ENCODE results near the gene CLEC16A. TPM values are rescaled to one million over a fixed set of nuclear protein-coding genes. Genes with fewer than 3 reads are reported as not detected.
A peak's percentile ranks its signal among the peaks of the same experiment; 100 is the strongest.

The CLEC16A gene
- total RNA-seq, 1 donor from 2014 or later, result 14.6 TPM

DNA sequence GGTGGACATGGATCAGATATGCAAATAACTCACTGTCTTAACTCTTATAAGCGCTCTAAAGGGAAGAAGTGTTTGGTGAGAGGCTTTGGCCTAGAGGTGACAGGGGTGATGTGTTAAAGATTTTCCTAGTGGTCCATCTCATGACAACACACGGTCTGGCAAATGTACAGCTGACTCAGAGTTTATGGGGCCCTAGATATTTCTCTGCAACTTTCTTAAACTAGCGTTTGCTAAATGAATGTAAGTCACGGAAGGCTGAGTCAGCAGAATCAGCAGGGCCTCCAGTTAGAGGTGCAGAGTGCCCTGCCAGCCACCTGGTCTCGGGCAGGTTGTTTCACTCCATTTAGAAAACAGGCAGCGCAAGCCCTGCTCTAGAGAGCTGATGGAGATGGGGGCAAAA is 40.1 kb downstream of the CLEC16A start:
- H3K27me3 ChIP-seq (ENCODE audit: control insufficient read depth in 3 of 3, insufficient read depth in 3 of 3, low read length in 3 of 3), result no peaks in the 10 kb centered on the region
- H3K9ac ChIP-seq (ENCODE audit: low read depth in 1 of 3, low read length in 3 of 3), result no peak overlapping the region
- no peak overlapping the region for H3K4me3 ChIP-seq (ENCODE audit: low read length in 3 of 3)
- H3K9me3 ChIP-seq (ENCODE audit: control insufficient read depth in 3 of 3, low read length in 3 of 3), result no peaks in the 10 kb centered on the region
- H3K27ac ChIP-seq (ENCODE audit: low read depth, low read length), result no peak overlapping the region
- H3K36me3 ChIP-seq (ENCODE audit: control insufficient read depth in 3 of 3, insufficient read depth in 3 of 3, low read length in 3 of 3), result peaks cover 2 to 21% (median 16%) of the 10 kb centered on the region in 3 donors
- H3K4me1 ChIP-seq (ENCODE audit: control insufficient read depth in 3 of 3, insufficient read depth in 3 of 3, low read length in 3 of 3), result peaks cover 6 to 18% (median 10%) of the 10 kb centered on the region in 3 donors

DNA sequence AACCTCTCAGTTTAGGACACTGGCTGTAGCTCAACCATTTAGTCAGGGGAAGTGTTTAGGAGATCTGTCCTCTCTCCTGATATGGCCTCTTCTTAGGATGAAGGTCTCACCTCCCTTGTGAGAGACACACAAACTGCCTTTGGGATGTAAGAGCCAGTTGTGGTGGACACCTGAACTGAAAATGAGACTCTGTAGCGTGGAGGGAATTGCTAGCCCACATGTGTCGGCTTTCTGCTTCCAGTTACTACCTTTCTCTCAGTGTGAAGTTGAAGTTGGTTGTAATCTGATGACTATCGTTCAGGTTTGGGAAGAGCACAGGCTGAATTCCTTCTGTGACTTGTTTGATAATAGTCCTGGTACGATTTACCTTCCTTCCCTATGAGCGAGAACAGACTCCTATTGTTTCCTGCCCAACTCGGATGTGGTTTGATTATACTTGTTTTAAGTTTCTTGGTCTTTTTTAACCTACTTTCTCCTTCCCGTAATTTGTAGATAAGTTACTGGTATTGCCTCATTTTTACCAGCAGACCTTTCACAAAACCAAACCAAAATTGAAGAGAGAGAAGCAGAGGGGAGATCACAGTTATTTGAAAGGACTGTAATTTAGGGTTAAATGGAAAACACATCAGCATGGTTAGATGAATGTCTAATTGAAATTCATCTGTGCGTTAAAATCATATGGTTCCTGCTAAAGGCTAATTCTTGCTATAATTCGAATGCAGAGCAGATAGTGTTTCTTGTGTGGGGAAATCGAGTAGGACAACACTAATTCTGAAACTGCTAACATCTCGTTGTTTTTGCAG is 43.2 kb downstream of the CLEC16A start:
- H3K27ac ChIP-seq (ENCODE audit: low read depth, low read length), result no peak overlapping the region
- peaks cover 7 to 16% (median 15%) of the 10 kb centered on the region in 3 donors for H3K36me3 ChIP-seq (ENCODE audit: control insufficient read depth in 3 of 3, insufficient read depth in 3 of 3, low read length in 3 of 3)
- no peak overlapping the region for H3K9ac ChIP-seq (ENCODE audit: low read depth in 1 of 3, low read length in 3 of 3)
- H3K9me3 ChIP-seq (ENCODE audit: control insufficient read depth in 3 of 3, low read length in 3 of 3), result no peaks in the 10 kb centered on the region
- peaks cover 0 to 8% (median 7%) of the 10 kb centered on the region in 3 donors for H3K4me1 ChIP-seq (ENCODE audit: control insufficient read depth in 3 of 3, insufficient read depth in 3 of 3, low read length in 3 of 3)
- H3K27me3 ChIP-seq (ENCODE audit: control insufficient read depth in 3 of 3, insufficient read depth in 3 of 3, low read length in 3 of 3), result no peaks in the 10 kb centered on the region
- no peak overlapping the region for H3K4me3 ChIP-seq (ENCODE audit: low read length in 3 of 3)

DNA sequence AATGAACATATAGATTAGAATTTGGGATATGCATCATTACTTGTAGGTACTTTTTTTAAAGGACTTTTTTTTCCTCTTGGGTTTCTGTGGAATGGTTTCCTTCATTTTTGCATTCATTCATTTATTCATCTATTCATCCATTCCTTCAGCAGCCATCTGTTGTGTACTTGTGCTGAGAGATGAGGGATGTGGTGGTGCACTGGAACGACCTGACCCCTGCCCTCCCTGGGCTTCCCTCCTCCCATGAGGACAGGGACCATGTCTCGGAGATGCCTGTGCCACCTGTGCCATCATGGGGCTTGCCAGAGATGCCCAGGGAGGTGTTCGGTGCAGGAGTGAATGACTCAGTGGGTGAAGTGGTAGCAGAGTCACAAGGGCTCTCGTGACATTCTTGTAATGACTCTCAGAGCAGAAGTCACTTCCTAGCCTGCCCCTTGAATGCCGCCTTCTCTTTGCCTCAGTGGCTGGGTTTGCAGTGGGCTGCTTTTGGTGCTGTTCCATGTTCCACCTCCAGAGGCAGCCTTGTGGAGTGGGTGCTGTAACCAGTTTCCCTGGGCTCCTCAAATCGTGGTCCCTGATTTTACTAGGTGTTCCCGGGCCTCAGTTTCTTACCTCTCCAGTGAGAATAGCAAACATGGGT is 43.9 kb downstream of the CLEC16A start:
- H3K4me3 ChIP-seq (ENCODE audit: low read length in 3 of 3), result no peak overlapping the region
- H3K36me3 ChIP-seq (ENCODE audit: control insufficient read depth in 3 of 3, insufficient read depth in 3 of 3, low read length in 3 of 3), result peaks cover 7 to 12% (median 11%) of the 10 kb centered on the region in 3 donors
- peaks cover 0 to 8% (median 7%) of the 10 kb centered on the region in 3 donors for H3K4me1 ChIP-seq (ENCODE audit: control insufficient read depth in 3 of 3, insufficient read depth in 3 of 3, low read length in 3 of 3)
- no peak overlapping the region for H3K9ac ChIP-seq (ENCODE audit: low read depth in 1 of 3, low read length in 3 of 3)
- no peaks in the 10 kb centered on the region for H3K9me3 ChIP-seq (ENCODE audit: control insufficient read depth in 3 of 3, low read length in 3 of 3)
- H3K27ac ChIP-seq (ENCODE audit: low read depth, low read length), result no peak overlapping the region
- no peaks in the 10 kb centered on the region for H3K27me3 ChIP-seq (ENCODE audit: control insufficient read depth in 3 of 3, insufficient read depth in 3 of 3, low read length in 3 of 3)

DNA sequence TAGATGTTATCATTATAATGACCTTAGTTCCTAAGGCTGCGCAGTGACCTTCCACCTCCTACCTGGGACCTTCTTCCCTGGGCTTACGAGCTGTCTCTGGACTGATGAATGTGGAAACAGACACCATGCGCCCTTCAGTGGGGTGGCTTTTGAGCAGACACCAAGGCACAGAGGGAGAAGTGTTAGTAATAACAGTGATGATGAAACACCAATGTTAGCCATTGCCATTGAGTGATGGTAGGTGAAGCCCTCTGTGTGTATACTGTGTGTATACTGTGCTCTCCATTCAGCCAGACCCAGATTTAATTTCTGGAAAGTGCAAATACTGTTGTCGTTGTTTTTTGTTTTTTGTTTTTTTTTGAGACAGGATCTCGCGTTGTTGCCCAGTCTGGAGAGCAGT is 44.5 kb downstream of the CLEC16A start:
- no peak overlapping the region for H3K4me3 ChIP-seq (ENCODE audit: low read length in 3 of 3)
- no peaks in the 10 kb centered on the region for H3K9me3 ChIP-seq (ENCODE audit: control insufficient read depth in 3 of 3, low read length in 3 of 3)
- H3K27ac ChIP-seq (ENCODE audit: low read depth, low read length), result no peak overlapping the region
- peaks cover 9 to 12% (median 9%) of the 10 kb centered on the region in 3 donors for H3K36me3 ChIP-seq (ENCODE audit: control insufficient read depth in 3 of 3, insufficient read depth in 3 of 3, low read length in 3 of 3)
- no peaks in the 10 kb centered on the region for H3K27me3 ChIP-seq (ENCODE audit: control insufficient read depth in 3 of 3, insufficient read depth in 3 of 3, low read length in 3 of 3)
- no peak overlapping the region for H3K9ac ChIP-seq (ENCODE audit: low read depth in 1 of 3, low read length in 3 of 3)
- peaks cover 0 to 8% (median 7%) of the 10 kb centered on the region in 3 donors for H3K4me1 ChIP-seq (ENCODE audit: control insufficient read depth in 3 of 3, insufficient read depth in 3 of 3, low read length in 3 of 3)

DNA sequence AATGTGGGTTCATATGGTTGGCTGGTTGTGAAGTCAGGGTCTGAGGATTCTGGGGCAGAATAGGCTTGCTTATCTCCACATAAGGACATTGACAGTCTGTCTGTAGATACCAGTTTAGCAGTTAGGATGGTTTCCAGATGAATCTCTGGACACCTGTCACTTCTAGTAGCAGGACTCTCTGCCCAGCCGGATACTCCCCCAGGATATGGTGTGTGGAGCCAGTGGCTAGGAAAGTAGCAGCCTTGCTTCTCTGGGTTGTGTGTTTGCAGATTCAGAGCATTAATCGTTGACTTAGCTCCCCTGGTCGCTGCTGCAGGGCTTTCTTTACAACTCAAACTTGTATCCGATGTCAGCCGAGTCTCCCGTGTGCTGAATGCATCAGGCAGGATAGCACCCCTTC is 45.2 kb downstream of the CLEC16A start:
- no peak overlapping the region for H3K4me3 ChIP-seq (ENCODE audit: low read length in 3 of 3)
- H3K4me1 ChIP-seq (ENCODE audit: control insufficient read depth in 3 of 3, insufficient read depth in 3 of 3, low read length in 3 of 3), result peaks cover 0 to 8% (median 7%) of the 10 kb centered on the region in 3 donors
- H3K9ac ChIP-seq (ENCODE audit: low read depth in 1 of 3, low read length in 3 of 3), result peak overlapping the region in 1 of 3 donors; percentile 11
- H3K27ac ChIP-seq (ENCODE audit: low read depth, low read length), result no peak overlapping the region
- H3K36me3 ChIP-seq (ENCODE audit: control insufficient read depth in 3 of 3, insufficient read depth in 3 of 3, low read length in 3 of 3), result peaks cover 14 to 17% (median 15%) of the 10 kb centered on the region in 3 donors
- no peaks in the 10 kb centered on the region for H3K9me3 ChIP-seq (ENCODE audit: control insufficient read depth in 3 of 3, low read length in 3 of 3)
- no peaks in the 10 kb centered on the region for H3K27me3 ChIP-seq (ENCODE audit: control insufficient read depth in 3 of 3, insufficient read depth in 3 of 3, low read length in 3 of 3)

DNA sequence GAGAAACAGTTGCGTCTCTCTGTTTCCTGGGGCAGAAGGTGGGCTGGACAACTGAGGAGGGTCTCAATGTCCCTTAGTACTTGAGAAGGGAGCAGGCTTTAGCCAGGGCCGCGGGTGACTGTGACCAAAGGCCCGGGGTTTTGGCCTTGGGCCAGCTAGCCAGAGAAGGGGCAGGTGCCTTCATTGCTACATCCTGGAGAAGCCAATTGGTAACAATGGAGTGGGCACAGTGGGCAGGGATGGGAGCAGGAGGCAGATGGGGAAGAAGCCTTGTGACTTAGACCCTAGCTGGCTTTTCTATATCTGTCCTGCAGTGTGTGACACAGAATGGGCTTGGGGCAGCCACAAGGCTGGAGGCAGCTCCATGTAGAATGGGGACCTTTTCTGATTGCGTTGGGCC is 46.0 kb downstream of the CLEC16A start:
- Histone ChIP-seq H3K27me3 (ENCODE audit: control insufficient read depth in 3 of 3, insufficient read depth in 3 of 3, low read length in 3 of 3) (no peaks in the 10 kb centered on the region), H3K9ac (ENCODE audit: low read depth in 1 of 3, low read length in 3 of 3) (no peak overlapping the region), H3K36me3 (ENCODE audit: control insufficient read depth in 3 of 3, insufficient read depth in 3 of 3, low read length in 3 of 3) (peaks cover 16 to 20% (median 17%) of the 10 kb centered on the region in 3 donors), H3K4me1 (ENCODE audit: control insufficient read depth in 3 of 3, insufficient read depth in 3 of 3, low read length in 3 of 3) (peaks cover 0 to 8% (median 7%) of the 10 kb centered on the region in 3 donors), H3K4me3 (ENCODE audit: low read length in 3 of 3) (no peak overlapping the region), H3K9me3 (ENCODE audit: control insufficient read depth in 3 of 3, low read length in 3 of 3) (no peaks in the 10 kb centered on the region), H3K27ac (ENCODE audit: low read depth, low read length) (no peak overlapping the region)

DNA sequence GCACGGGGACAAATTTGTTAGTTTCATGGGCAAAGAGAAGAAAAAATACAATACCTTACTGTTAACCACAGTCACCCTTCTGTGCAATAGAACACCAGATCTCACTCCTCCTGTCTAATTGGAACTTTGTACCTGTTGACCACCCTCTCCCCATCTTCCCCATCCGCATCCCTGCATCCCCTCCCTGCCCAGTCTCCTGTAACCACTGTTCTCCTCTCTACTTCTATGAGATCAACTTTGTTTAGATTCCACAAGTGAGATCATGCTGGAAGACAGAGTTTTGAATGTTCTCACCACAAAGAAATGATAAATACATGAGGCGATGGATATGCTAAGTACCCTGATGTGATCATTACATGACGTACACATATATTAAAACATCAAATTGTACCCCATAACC is 47.7 kb downstream of the CLEC16A start:
- no peaks in the 10 kb centered on the region for H3K27me3 ChIP-seq (ENCODE audit: control insufficient read depth in 3 of 3, insufficient read depth in 3 of 3, low read length in 3 of 3)
- H3K9ac ChIP-seq (ENCODE audit: low read depth in 1 of 3, low read length in 3 of 3), result no peak overlapping the region
- peaks cover 20 to 24% (median 23%) of the 10 kb centered on the region in 3 donors for H3K36me3 ChIP-seq (ENCODE audit: control insufficient read depth in 3 of 3, insufficient read depth in 3 of 3, low read length in 3 of 3)
- peaks cover 0 to 8% (median 7%) of the 10 kb centered on the region in 3 donors for H3K4me1 ChIP-seq (ENCODE audit: control insufficient read depth in 3 of 3, insufficient read depth in 3 of 3, low read length in 3 of 3)
- H3K9me3 ChIP-seq (ENCODE audit: control insufficient read depth in 3 of 3, low read length in 3 of 3), result no peaks in the 10 kb centered on the region
- no peak overlapping the region for H3K4me3 ChIP-seq (ENCODE audit: low read length in 3 of 3)
- H3K27ac ChIP-seq (ENCODE audit: low read depth, low read length), result no peak overlapping the region

DNA sequence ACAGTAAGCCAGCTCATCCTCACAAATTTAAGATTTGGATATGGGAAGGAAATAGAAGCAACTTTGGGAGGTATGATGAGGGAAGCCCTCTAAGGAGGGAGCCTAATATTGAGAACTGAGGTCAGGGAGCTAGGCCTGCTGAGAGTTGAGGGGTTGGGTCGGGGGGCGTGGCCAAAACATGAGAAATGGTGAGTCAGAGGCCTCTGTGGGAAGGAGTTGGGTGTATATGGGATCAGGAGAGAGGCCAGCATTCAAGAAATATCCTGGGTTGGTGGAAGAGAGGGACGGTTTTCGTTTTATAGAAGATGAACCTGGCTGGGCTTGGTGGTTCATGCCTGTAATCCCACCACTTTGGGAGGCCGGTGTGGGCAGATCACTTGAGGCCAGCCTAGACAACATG is 48.4 kb downstream of the CLEC16A start:
- H3K9me3 ChIP-seq (ENCODE audit: control insufficient read depth in 3 of 3, low read length in 3 of 3), result no peaks in the 10 kb centered on the region
- H3K4me3 ChIP-seq (ENCODE audit: low read length in 3 of 3), result no peak overlapping the region
- peaks cover 17 to 24% (median 21%) of the 10 kb centered on the region in 3 donors for H3K36me3 ChIP-seq (ENCODE audit: control insufficient read depth in 3 of 3, insufficient read depth in 3 of 3, low read length in 3 of 3)
- H3K27me3 ChIP-seq (ENCODE audit: control insufficient read depth in 3 of 3, insufficient read depth in 3 of 3, low read length in 3 of 3), result no peaks in the 10 kb centered on the region
- H3K4me1 ChIP-seq (ENCODE audit: control insufficient read depth in 3 of 3, insufficient read depth in 3 of 3, low read length in 3 of 3), result peaks cover 0 to 8% (median 7%) of the 10 kb centered on the region in 3 donors
- no peak overlapping the region for H3K9ac ChIP-seq (ENCODE audit: low read depth in 1 of 3, low read length in 3 of 3)
- H3K27ac ChIP-seq (ENCODE audit: low read depth, low read length), result no peak overlapping the region

DNA sequence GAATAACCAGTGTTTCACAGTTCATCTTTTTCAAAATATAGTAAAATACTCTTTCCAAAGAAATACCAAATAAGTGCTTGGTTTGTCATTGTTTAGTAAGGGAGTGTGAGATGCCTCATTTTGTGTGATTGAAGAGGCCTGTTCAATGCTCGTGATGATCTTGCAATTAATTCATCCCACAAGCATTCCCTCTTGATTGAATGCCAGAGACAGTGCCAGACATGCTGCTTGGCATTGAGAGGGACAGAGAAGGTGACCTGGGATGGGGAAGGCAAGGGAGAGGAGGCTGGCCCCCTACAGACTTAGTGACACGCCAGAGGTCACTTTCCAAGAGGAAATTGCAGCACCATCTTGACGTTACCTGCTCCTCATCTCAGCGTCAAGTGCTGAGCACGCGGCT is 49.3 kb downstream of the CLEC16A start:
- Histone ChIP-seq H3K4me1 (ENCODE audit: control insufficient read depth in 3 of 3, insufficient read depth in 3 of 3, low read length in 3 of 3) (peaks cover 0 to 8% (median 7%) of the 10 kb centered on the region in 3 donors), H3K27ac (ENCODE audit: low read depth, low read length) (no peak overlapping the region), H3K36me3 (ENCODE audit: control insufficient read depth in 3 of 3, insufficient read depth in 3 of 3, low read length in 3 of 3) (peaks cover 13 to 25% (median 22%) of the 10 kb centered on the region in 3 donors), H3K4me3 (ENCODE audit: low read length in 3 of 3) (no peak overlapping the region), H3K9me3 (ENCODE audit: control insufficient read depth in 3 of 3, low read length in 3 of 3) (no peaks in the 10 kb centered on the region), H3K27me3 (ENCODE audit: control insufficient read depth in 3 of 3, insufficient read depth in 3 of 3, low read length in 3 of 3) (no peaks in the 10 kb centered on the region), H3K9ac (ENCODE audit: low read depth in 1 of 3, low read length in 3 of 3) (no peak overlapping the region)

DNA sequence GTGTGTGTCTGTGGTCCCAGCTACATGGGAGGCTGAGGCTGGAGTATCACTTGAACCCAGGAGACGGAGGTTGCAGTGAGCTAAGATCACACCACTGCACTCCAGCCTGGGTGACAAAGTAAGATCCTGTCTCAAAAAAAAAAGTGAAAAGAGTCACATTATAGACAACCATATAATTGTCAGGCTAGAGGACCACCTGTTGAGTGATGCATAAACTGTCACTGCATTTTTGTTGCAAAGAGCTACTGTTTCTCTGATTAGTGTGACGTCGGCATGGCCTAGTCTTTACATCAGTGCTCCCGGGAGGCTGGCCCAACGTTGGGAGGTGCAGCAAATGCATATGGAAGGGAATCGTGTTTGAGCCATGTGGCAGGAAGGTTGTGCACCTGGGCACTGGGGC is 50.2 kb downstream of the CLEC16A start:
- H3K36me3 ChIP-seq (ENCODE audit: control insufficient read depth in 3 of 3, insufficient read depth in 3 of 3, low read length in 3 of 3), result peaks cover 10 to 25% (median 22%) of the 10 kb centered on the region in 3 donors
- H3K9ac ChIP-seq (ENCODE audit: low read depth in 1 of 3, low read length in 3 of 3), result no peak overlapping the region
- H3K4me1 ChIP-seq (ENCODE audit: control insufficient read depth in 3 of 3, insufficient read depth in 3 of 3, low read length in 3 of 3), result peaks cover 0 to 5% (median 5%) of the 10 kb centered on the region in 3 donors
- no peaks in the 10 kb centered on the region for H3K27me3 ChIP-seq (ENCODE audit: control insufficient read depth in 3 of 3, insufficient read depth in 3 of 3, low read length in 3 of 3)
- H3K9me3 ChIP-seq (ENCODE audit: control insufficient read depth in 3 of 3, low read length in 3 of 3), result no peaks in the 10 kb centered on the region
- H3K27ac ChIP-seq (ENCODE audit: low read depth, low read length), result no peak overlapping the region
- no peak overlapping the region for H3K4me3 ChIP-seq (ENCODE audit: low read length in 3 of 3)

Measured in skeletal muscle tissue (tissue), 4 donors.